NCI-H1694 (cell line): ENCODE results near the gene PXDC1.
"Not testable (repeated sequence)": the region's sequence is repeated elsewhere in the genome, so short reads cannot be mapped to it uniquely, and the experiment has no call there.

Source experiments
- DNase-seq: peaks from one replicate; lab custom pipeline; 2025; lab: John Stamatoyannopoulos, UW

Gene PXDC1

GRCh38 chr6:3782876-3783832, 31.6 kb upstream of the PXDC1 start:
- no peak for DNase-seq

GRCh38 chr6:3781504-3781903, 30.0 kb upstream of the PXDC1 start:
- DNase-seq = no peak

- no peak for DNase-seq
Observed at GRCh38 chr6:3779574-3779849, 28.0 kb upstream of the PXDC1 start.

GRCh38 chr6:3778701-3779573, 27.4 kb upstream of the PXDC1 start:
- no peak for DNase-seq

GRCh38 chr6:3777730-3778461, 26.4 kb upstream of the PXDC1 start:
- no peak for DNase-seq

GRCh38 chr6:3776881-3777507, 25.5 kb upstream of the PXDC1 start:
- no peak for DNase-seq

GRCh38 chr6:3775847-3776246, 24.3 kb upstream of the PXDC1 start:
- DNase-seq = no peak

GRCh38 chr6:3775386-3775785, 23.9 kb upstream of the PXDC1 start:
- no peak for DNase-seq

GRCh38 chr6:3773678-3774298, 22.3 kb upstream of the PXDC1 start:
- DNase-seq = peak; percentile 71

GRCh38 chr6:3772127-3772999, 20.9 kb upstream of the PXDC1 start:
- not testable (repeated sequence) for DNase-seq

- no peak for DNase-seq
Observed at GRCh38 chr6:3771407-3772011, 20.0 kb upstream of the PXDC1 start.

- no peak for DNase-seq
Observed at GRCh38 chr6:3770023-3770720, 18.7 kb upstream of the PXDC1 start.

- DNase-seq = no peak
Observed at GRCh38 chr6:3769610-3770009, 18.1 kb upstream of the PXDC1 start.

- DNase-seq = no peak
Observed at GRCh38 chr6:3768502-3768901, 17.0 kb upstream of the PXDC1 start.

- DNase-seq = not testable (repeated sequence)
Observed at GRCh38 chr6:3767483-3767882, 16.0 kb upstream of the PXDC1 start.

- DNase-seq = peak; percentile 82
Observed at GRCh38 chr6:3766214-3766613, 14.7 kb upstream of the PXDC1 start.

GRCh38 chr6:3765415-3765814, 13.9 kb upstream of the PXDC1 start:
- no peak for DNase-seq

GRCh38 chr6:3764516-3765335, 13.2 kb upstream of the PXDC1 start:
- no peak for DNase-seq

GRCh38 chr6:3762852-3763251, 11.3 kb upstream of the PXDC1 start:
- no peak for DNase-seq
